ENCODE results near the gene LRFN3.

DNA sequence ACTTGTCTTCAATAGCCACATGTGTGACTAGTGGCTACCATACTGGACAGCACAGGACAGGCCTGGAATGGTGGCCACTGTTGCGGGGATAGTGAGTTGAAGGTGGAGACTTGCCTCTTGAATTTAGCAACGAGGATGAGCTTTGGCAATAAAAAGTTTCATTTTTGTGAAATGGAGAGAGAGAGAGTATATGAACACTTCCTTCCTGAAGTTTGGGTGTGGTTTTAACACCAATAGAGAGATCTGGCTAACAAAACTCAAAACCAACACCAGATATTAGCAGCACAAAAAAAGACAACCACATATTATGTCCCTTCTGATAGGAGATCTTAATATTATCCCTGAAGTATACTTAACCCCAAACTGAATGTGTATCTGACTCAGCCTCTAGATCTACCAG is 6.3 kb upstream of the LRFN3 start:
- TF ChIP-seq ZNF75D (CRISPR knock-in tag; IDR thresholded peaks at IDR 0.05; ENCODE audit: borderline replicate concordance) (no peak), MTA3 (CRISPR knock-in tag; IDR thresholded peaks at IDR 0.05) (no peak), RELA (CRISPR knock-in tag; IDR thresholded peaks at IDR 0.05) (no peak), EP300 (IDR thresholded peaks at IDR 0.05; ENCODE audit: low read depth in 2 of 2, low read length in 2 of 2) (no peak), EP300 (CRISPR knock-in tag; IDR thresholded peaks at IDR 0.05; ENCODE audit: borderline replicate concordance) (no peak), SP1 (IDR thresholded peaks at IDR 0.05) (no peak), SP1 (CRISPR knock-in tag; IDR thresholded peaks at IDR 0.05) (no peak), EZH2 (conservative IDR thresholded peaks at IDR 0.05; ENCODE audit: low read depth, low read length) (no peak), GABPB1 (CRISPR knock-in tag; IDR thresholded peaks at IDR 0.05) (no peak), NFATC3 (CRISPR knock-in tag; IDR thresholded peaks at IDR 0.05) (no peak), POLR2A (IDR thresholded peaks at IDR 0.05; ENCODE audit: insufficient read depth in 1 of 2, low read depth in 2 of 2, low read length in 2 of 2) (no peak), ZNF24 (IDR thresholded peaks at IDR 0.05) (no peak)
- TF ChIP-seq, protein P1, sequence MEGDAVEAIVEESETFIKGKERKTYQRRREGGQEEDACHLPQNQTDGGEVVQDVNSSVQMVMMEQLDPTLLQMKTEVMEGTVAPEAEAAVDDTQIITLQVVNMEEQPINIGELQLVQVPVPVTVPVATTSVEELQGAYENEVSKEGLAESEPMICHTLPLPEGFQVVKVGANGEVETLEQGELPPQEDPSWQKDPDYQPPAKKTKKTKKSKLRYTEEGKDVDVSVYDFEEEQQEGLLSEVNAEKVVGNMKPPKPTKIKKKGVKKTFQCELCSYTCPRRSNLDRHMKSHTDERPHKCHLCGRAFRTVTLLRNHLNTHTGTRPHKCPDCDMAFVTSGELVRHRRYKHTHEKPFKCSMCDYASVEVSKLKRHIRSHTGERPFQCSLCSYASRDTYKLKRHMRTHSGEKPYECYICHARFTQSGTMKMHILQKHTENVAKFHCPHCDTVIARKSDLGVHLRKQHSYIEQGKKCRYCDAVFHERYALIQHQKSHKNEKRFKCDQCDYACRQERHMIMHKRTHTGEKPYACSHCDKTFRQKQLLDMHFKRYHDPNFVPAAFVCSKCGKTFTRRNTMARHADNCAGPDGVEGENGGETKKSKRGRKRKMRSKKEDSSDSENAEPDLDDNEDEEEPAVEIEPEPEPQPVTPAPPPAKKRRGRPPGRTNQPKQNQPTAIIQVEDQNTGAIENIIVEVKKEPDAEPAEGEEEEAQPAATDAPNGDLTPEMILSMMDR (CRISPR knock-in tag; IDR thresholded peaks at IDR 0.05) = no peak
- TF ChIP-seq, protein P2, sequence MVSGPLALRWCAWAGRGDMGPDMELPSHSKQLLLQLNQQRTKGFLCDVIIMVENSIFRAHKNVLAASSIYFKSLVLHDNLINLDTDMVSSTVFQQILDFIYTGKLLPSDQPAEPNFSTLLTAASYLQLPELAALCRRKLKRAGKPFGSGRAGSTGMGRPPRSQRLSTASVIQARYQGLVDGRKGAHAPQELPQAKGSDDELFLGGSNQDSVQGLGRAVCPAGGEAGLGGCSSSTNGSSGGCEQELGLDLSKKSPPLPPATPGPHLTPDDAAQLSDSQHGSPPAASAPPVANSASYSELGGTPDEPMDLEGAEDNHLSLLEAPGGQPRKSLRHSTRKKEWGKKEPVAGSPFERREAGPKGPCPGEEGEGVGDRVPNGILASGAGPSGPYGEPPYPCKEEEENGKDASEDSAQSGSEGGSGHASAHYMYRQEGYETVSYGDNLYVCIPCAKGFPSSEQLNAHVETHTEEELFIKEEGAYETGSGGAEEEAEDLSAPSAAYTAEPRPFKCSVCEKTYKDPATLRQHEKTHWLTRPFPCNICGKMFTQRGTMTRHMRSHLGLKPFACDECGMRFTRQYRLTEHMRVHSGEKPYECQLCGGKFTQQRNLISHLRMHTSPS (CRISPR knock-in tag; IDR thresholded peaks at IDR 0.05; ENCODE audit: low read depth) = no peak
- TF ChIP-seq, protein P3, sequence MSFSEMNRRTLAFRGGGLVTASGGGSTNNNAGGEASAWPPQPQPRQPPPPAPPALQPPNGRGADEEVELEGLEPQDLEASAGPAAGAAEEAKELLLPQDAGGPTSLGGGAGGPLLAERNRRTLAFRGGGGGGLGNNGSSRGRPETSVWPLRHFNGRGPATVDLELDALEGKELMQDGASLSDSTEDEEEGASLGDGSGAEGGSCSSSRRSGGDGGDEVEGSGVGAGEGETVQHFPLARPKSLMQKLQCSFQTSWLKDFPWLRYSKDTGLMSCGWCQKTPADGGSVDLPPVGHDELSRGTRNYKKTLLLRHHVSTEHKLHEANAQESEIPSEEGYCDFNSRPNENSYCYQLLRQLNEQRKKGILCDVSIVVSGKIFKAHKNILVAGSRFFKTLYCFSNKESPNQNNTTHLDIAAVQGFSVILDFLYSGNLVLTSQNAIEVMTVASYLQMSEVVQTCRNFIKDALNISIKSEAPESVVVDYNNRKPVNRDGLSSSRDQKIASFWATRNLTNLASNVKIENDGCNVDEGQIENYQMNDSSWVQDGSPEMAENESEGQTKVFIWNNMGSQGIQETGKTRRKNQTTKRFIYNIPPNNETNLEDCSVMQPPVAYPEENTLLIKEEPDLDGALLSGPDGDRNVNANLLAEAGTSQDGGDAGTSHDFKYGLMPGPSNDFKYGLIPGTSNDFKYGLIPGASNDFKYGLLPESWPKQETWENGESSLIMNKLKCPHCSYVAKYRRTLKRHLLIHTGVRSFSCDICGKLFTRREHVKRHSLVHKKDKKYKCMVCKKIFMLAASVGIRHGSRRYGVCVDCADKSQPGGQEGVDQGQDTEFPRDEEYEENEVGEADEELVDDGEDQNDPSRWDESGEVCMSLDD (CRISPR knock-in tag; IDR thresholded peaks at IDR 0.05; ENCODE audit: borderline replicate concordance) = no peak
- TF ChIP-seq, protein P4, sequence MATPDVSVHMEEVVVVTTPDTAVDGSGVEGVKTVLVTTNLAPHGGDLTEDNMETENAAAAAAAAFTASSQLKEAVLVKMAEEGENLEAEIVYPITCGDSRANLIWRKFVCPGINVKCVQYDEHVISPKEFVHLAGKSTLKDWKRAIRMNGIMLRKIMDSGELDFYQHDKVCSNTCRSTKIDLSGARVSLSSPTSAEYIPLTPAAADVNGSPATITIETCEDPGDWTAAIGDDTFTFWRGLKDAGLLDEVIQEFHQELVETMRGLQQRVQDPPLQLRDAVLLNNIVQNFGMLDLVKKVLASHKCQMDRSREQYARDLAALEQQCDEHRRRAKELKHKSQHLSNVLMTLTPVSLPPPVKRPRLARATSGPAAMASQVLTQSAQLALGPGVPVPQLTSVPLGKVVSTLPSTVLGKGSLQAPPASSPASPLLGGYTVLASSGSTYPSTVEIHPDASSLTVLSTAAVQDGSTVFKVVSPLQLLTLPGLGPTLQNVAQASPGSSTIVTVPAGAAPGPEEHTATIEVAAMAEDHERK (CRISPR knock-in tag; IDR thresholded peaks at IDR 0.05; ENCODE audit: low read depth) = no peak

Measured in HepG2 (cell line).